Activated CD4-positive, alpha-beta T cell treated with anti-CD3 and anti-CD28 coated beads, Interleukin-2, amount 10 ng/mL, durations not matched to agents 24 days and 14 days (primary cell): ENCODE results near the gene PHKA2. TPM values are rescaled to one million over a fixed set of nuclear protein-coding genes. Genes with fewer than 3 reads are reported as not detected.

Experiments
- DNase-seq: peaks from one replicate; pipeline ENCODE4 v3.0.0; 2022
- H3K27ac Mint-ChIP-seq: one replicate; pipeline ENCODE4 v1.8.0; 2022; ENCODE audit warnings: mild to moderate bottlenecking, mixed read lengths
- H3K27me3 Mint-ChIP-seq: one replicate; pipeline ENCODE4 v1.8.0; 2022; ENCODE audit warnings: mixed read lengths
- H3K36me3 Mint-ChIP-seq: one replicate; pipeline ENCODE4 v1.8.0; 2022; ENCODE audit warnings: low read depth, mild to moderate bottlenecking, mixed read lengths
- H3K4me1 Mint-ChIP-seq: one replicate; pipeline ENCODE4 v1.8.0; 2021; ENCODE audit warnings: mixed read lengths
- H3K4me3 Mint-ChIP-seq: one replicate; pipeline ENCODE4 v1.8.0; 2022; ENCODE audit warnings: mild to moderate bottlenecking, moderate library complexity, mixed read lengths
- H3K9me3 Mint-ChIP-seq: one replicate; pipeline ENCODE4 v1.8.0; 2021; ENCODE audit warnings: mixed read lengths
- intact Hi-C: fragments of 100-400 bp; cut with micrococcal nuclease; formaldehyde crosslinking; loops from one replicate; pipeline ENCODE4 v1.15.1; 2023
- total RNA-seq: library from RNA; stranded (reverse); gene quantifications from 2 replicates; pipeline ENCODE4 v1.2.3, GENCODE V29; 2022

Gene PHKA2
- total RNA-seq, 1 donor from 2014 or later: 23.7 TPM

DNA sequence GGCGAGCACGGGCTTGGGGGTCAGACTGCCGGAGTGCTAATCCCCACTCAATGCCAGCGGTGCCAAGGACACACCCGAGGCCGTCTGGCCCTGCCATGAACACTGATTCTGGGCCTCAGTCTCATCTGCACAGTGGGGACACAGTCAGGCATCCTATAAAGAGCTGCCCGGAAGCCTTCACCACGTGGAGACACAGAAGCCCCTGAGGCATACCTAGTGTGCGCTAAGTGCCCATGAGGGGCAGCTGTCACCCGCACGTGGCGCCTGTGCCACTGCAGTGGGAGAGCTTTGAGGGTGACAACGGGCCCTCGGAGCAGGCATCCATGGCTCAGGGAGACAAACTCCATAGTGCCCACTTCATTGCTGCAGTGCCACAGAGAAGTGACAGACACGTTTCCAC is 86.3 kb downstream of the PHKA2 start:
- Mint-ChIP-seq H3K27ac (no peak overlapping the region), H3K4me1 (no peaks in the 10 kb centered on the region), H3K9me3 (no peaks in the 10 kb centered on the region), H3K27me3 (no peaks in the 10 kb centered on the region), H3K4me3 (no peak overlapping the region), H3K36me3 (peaks cover 3% of the 10 kb centered on the region)
- intact Hi-C loops: loop anchor here (10.0 kb wide), 1 partner anchor 503 kb away; no protein-coding TSS in a partner anchor
- DNase-seq: no peak

DNA sequence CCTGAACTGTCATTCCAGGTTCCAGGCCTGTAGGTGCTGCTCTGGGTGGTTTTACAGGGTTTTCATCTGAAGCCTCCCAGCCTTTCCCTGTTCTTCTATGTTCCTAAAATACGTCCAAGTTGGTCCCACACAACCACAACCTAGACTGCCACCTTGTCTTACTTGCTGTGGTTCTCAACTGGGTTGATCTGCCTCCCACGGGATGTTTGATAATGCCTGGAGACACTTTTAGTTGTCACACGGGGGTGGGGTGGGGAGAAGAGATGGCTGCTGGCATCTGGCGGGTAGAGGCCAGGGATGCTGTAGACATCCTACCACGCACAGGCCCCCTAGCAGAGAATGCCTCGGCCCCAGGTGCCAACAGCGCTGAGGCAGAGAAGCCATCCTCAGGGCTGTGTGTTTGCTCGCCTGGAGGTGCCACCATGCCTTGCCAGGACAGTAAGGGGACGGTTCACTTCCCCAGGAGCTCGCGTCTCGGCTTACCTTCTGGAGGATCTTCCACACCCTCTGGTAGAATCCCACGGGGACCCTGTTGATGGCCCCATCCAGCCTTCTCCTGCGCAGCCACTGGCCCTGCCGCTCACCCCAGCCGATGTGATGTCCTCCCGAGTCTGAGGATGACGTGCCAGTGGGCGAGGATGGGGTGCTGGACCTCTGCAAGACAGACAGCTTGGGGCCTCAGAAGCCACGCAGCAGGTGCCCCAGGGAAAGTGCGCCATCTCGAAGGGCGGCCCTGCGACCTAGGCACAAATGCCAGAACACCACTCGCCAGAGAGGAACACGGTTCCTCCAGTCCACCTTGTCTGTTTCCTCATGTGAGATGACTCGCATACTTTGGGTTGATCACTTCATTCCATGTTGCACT is 87.0 kb downstream of the PHKA2 start:
- Mint-ChIP-seq H3K4me3 (no peak overlapping the region), H3K27ac (no peak overlapping the region), H3K36me3 (peaks cover 3% of the 10 kb centered on the region), H3K4me1 (no peaks in the 10 kb centered on the region), H3K27me3 (no peaks in the 10 kb centered on the region), H3K9me3 (no peaks in the 10 kb centered on the region)
- intact Hi-C loops: loop anchor here (10.0 kb wide), 1 partner anchor 502 kb away; no protein-coding TSS in a partner anchor
- DNase-seq: no peak

DNA sequence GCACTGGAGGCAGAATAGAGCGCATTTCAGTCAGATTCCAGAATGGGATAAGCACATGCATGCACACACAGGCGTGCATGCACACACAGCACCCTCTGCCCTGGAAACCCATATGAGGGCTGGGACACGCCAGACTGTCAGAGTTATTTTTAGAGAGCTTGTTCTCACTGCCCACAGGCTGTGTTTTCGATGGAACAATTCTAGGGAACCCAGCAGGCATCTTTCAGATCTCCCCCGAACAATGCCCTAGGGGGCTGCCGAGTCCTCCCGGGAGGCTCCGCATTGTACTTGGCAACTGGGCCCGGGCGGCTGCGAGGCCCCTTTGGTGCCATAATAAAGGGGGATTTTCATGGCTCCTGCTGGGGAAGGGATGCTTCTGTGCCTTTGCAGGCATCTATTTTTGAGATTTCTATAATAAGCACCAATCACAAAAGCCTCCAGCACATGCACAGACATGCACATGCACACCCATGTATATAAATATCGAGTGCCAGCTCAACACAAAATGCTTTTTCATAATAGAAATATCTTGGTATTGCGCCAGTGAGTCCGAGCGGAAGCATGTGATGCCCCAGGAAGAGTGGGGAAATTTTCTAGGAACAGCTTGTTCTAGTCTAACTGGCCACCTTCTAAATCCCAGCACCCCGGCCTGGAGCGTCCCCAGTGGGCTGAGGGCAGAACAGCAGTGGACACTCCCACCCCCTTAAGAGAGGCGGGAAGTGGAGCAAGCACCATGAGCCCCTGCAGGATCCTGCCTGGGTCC is 88.5 kb downstream of the PHKA2 start:
- H3K4me3 Mint-ChIP-seq: no peak overlapping the region
- no peaks in the 10 kb centered on the region for H3K27me3 Mint-ChIP-seq
- peaks cover 1% of the 10 kb centered on the region for H3K36me3 Mint-ChIP-seq
- intact Hi-C loops: loop anchor here (10.0 kb wide), 1 partner anchor 501 kb away; no protein-coding TSS in a partner anchor
- H3K4me1 Mint-ChIP-seq: no peaks in the 10 kb centered on the region
- H3K27ac Mint-ChIP-seq: no peak overlapping the region
- H3K9me3 Mint-ChIP-seq: no peaks in the 10 kb centered on the region
- DNase-seq: no peak

DNA sequence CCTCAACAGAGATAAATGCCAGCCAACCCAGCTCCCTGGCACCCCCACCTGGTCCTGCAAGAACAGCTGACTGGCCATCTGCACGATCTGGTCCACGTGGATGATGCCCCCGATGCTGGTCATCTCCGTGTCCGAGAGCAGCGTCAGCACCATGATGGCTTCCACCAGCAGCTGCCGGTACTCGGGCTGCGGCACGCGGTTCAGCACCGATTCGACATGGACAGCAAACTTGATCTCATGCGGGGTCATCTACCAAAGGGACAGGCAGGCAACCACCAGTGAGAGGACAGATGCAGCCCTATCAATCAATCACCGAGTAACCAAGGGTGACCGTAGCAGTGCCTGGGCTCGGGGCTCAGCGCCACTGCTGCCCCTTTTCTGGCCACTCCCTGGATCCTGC is 89.8 kb downstream of the PHKA2 start:
- Mint-ChIP-seq H3K4me1 (no peaks in the 10 kb centered on the region), H3K9me3 (no peaks in the 10 kb centered on the region), H3K36me3 (peaks cover 1% of the 10 kb centered on the region)

DNA sequence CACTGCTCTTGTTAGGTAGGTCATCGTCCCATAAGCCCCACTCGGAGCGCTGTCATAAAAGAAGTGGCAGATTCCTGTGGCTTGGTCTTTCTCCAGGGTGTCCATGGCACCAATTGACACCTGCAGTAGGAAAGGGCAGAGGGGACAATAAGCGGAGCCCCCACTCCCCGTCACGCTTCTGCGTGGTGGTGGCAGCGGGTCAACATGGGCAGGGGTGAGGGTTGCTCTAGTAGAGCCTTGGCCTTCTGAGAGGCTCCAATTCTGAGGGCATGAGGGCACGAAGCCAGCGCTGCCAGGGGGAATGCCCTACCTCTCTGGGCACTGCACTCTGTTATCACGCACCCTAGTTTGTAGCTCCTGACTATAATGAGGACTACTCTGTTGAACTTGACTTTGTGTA is 90.4 kb downstream of the PHKA2 start:
- Mint-ChIP-seq H3K9me3 (no peaks in the 10 kb centered on the region), H3K4me3 (no peak overlapping the region), H3K4me1 (no peaks in the 10 kb centered on the region), H3K27me3 (no peaks in the 10 kb centered on the region), H3K36me3 (peaks cover 1% of the 10 kb centered on the region), H3K27ac (no peak overlapping the region)
- intact Hi-C loops: loop anchor here (10.0 kb wide), 1 partner anchor 499 kb away; no protein-coding TSS in a partner anchor
- no peak for DNase-seq

More for the DNA sequence above, 89.8 kb downstream of the PHKA2 start:
- Mint-ChIP-seq H3K4me3 (no peak overlapping the region), H3K27me3 (no peaks in the 10 kb centered on the region), H3K27ac (no peak overlapping the region)
- intact Hi-C loops: loop anchor here (10.0 kb wide), 1 partner anchor 499 kb away; no protein-coding TSS in a partner anchor
- no peak for DNase-seq

DNA sequence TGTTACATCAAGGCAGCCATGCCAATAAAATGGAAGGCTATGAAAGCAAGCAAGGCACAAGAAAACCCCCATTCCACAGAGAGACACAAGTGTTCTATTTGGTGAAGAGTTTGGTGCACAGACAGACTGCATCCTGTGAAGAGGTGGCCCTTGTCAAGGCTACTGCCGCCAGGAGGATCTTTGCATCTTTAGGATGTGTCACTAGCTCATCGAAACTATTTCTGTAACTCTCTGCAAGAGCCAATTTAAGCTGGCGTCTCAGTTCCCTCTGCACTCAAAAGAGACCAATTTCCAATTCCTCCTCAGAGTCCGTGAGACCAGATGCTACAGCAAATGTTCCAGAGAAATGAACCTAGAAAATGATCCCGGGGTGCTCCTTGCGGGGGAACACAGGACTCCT is 91.0 kb downstream of the PHKA2 start:
- Mint-ChIP-seq H3K4me3 (no peak overlapping the region), H3K27ac (no peak overlapping the region), H3K4me1 (no peaks in the 10 kb centered on the region), H3K9me3 (no peaks in the 10 kb centered on the region), H3K36me3 (peaks cover 1% of the 10 kb centered on the region), H3K27me3 (no peaks in the 10 kb centered on the region)
- DNase-seq: no peak
- intact Hi-C loops: loop anchor here (10.0 kb wide), 1 partner anchor 498 kb away; no protein-coding TSS in a partner anchor

DNA sequence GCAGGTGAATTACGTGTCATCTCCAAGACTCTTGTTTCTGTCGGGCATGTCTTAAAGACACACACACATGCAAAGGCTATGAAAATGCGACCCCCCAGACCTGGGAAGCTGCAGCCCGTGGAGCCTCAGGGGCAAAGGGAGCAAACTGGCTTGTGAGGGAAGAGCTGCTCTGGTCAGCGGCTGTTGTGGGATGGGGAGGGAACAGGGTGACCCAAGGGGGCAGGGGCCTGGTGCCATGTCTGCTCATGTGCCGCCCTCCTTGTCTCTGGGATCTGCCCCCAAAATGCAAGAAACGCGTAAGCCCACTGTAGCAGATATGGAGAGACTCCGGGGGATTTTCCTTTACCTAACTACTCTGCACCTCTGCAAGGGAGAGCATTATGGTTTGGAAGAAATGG is 92.4 kb downstream of the PHKA2 start:
- no peaks in the 10 kb centered on the region for H3K36me3 Mint-ChIP-seq
- H3K9me3 Mint-ChIP-seq: no peaks in the 10 kb centered on the region
- no peaks in the 10 kb centered on the region for H3K27me3 Mint-ChIP-seq
- H3K4me1 Mint-ChIP-seq: peaks cover 4% of the 10 kb centered on the region
- no peak overlapping the region for H3K4me3 Mint-ChIP-seq
- no peak overlapping the region for H3K27ac Mint-ChIP-seq
- DNase-seq: no peak
- intact Hi-C loops: loop anchor here (10.0 kb wide), 1 partner anchor 497 kb away; no protein-coding TSS in a partner anchor

DNA sequence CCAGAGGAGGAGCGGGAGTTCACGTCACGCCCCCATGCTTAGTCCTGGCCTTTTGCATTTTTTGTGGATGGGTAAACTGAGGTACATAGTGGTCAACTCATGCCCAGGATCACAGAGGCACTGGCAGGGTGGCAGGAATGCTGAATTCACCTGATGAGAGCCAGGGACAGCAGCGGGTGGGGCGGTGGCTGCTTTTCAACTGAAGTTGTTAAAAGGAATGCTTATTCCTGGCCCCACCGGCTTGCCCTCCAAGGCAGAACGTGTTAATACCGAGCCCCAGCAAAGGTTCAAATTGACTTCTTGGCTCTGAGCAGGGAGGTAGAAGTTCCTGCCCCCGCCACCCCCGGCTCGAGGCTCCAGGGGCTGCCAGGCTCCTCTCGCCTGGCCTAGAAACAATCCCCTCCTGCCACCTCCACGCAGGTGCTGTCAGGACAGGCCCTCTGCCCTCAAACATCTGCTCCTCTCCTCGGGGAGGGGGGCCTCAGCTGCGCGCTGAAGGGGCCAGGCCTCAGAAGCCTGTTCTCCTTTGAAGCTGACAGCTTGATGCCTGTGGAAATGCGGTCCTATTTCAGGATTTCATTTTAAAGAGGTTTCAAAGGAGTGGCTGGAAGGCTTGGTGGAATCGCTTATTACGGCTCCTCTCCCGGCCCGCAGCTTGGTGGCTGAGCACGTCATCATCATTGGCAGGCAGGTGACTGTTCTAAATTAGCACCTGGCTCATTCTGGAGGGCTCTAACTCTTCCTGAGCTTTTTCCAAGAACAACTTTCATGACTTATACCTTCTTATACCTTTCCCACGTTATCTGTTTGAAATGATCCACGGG is 93.0 kb downstream of the PHKA2 start:
- no peak overlapping the region for H3K4me3 Mint-ChIP-seq
- no peak overlapping the region for H3K27ac Mint-ChIP-seq
- no peak for DNase-seq
- H3K36me3 Mint-ChIP-seq: no peaks in the 10 kb centered on the region
- H3K4me1 Mint-ChIP-seq: peaks cover 10% of the 10 kb centered on the region
- intact Hi-C loops: loop anchor here (10.0 kb wide), 1 partner anchor 496 kb away; no protein-coding TSS in a partner anchor
- no peaks in the 10 kb centered on the region for H3K9me3 Mint-ChIP-seq
- no peaks in the 10 kb centered on the region for H3K27me3 Mint-ChIP-seq

DNA sequence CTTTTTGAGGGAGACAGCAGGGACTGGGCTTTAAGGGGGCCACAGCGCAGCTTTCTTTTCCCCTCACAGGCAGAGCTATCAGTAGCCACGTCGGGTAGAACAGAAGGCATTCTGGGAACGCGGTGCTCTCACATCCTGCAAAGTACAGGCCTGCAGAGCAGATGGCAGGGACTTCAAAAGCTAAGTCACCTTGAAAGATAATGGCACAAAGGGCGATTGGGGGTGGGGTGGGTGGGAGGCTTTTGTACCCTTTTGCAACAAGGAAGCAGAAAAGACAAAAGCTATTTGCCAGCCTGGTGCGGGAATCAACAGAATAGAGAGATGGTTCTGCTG is 93.9 kb downstream of the PHKA2 start:
- intact Hi-C loops: loop anchor here (10.0 kb wide), 1 partner anchor 495 kb away; no protein-coding TSS in a partner anchor
- Mint-ChIP-seq H3K4me1 (peaks cover 19% of the 10 kb centered on the region), H3K4me3 (no peak overlapping the region), H3K36me3 (no peaks in the 10 kb centered on the region), H3K27me3 (no peaks in the 10 kb centered on the region), H3K9me3 (no peaks in the 10 kb centered on the region), H3K27ac (no peak overlapping the region)
- no peak for DNase-seq

DNA sequence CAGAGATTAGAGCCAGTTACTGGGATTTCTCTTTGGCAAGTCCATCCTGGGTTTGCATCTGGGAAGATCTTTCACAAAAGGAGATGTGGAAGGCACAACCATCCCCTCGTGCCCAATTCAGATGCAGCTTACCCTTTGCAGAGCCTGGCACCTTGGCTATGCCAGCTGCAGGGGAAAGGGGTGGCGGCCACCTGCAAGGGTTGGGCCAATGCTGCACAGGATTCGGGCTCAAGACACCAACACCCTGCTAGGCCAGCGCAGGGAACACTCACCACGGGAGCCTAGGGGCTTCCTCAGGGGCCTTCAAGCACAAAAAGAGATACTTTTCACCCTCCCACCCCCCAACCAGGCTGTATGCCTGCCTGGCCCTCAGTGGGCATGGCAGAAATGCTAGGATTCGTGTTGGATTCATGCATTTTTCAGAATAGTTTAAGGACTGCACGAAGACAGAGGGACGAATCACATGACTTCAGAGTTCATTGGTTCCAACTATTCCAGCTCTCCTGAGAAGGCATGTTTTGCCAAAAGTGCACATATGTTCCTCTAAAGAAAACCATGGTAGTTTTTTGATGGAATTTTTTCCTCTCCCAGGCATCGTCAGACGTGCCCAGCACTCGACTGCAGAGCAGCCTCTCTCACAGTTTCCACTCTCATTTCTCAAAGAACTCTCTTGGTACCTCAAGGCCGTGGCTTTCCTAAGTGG is 94.4 kb downstream of the PHKA2 start:
- Mint-ChIP-seq H3K4me1 (peaks cover 19% of the 10 kb centered on the region), H3K27ac (no peak overlapping the region), H3K4me3 (no peak overlapping the region), H3K36me3 (no peaks in the 10 kb centered on the region), H3K27me3 (no peaks in the 10 kb centered on the region), H3K9me3 (no peaks in the 10 kb centered on the region)
- intact Hi-C loops: loop anchor here (10.0 kb wide), 1 partner anchor 495 kb away; no protein-coding TSS in a partner anchor
- DNase-seq: no peak

DNA sequence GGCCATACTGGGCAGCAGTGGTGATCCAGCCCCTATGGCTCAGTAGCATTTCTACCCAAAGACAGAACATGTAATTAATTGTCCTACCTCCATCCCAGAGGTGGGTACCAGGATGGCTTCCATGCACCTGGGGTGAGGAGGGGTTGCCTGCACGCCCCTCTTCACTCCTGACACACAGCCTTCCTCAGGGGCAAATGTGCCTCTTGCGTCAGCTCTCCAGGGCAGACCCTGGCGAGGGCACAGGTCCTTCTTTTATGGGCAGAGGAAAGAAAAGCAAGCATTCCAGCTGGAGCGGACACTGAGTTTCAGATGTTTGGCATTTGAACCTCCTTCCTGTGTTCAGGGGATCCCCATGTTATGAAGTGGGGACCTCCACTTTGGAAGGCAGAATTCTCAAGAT is 95.6 kb downstream of the PHKA2 start:
- intact Hi-C loops: no loop called here
- no peaks in the 10 kb centered on the region for H3K9me3 Mint-ChIP-seq
- H3K4me3 Mint-ChIP-seq: no peak overlapping the region

DNA sequence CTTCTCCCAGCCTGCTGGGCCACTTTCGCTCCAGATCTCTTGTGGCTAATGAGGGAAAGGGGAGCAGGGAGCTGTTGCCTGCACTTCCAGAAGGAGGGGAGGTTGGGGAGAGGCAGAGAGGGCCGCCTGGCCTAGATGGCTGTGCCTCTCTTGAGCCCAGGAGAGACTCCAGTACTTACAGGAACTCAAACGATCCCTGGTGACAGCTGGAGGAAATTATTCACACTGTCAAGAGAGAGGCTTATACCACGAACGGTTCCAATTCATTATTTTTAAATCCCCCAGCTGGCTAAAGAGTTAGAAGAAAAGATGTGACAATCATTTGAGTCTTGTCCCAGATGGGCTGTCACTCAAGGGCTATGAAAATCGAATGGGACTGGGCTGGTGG is 96.1 kb downstream of the PHKA2 start:
- H3K9me3 Mint-ChIP-seq: no peaks in the 10 kb centered on the region
- no peak overlapping the region for H3K4me3 Mint-ChIP-seq
- H3K36me3 Mint-ChIP-seq: no peaks in the 10 kb centered on the region
- intact Hi-C loops: no loop called here
- no peaks in the 10 kb centered on the region for H3K27me3 Mint-ChIP-seq
- H3K4me1 Mint-ChIP-seq: peaks cover 19% of the 10 kb centered on the region
- no peak for DNase-seq
- H3K27ac Mint-ChIP-seq: no peak overlapping the region

More for the DNA sequence above, 95.6 kb downstream of the PHKA2 start:
- H3K27me3 Mint-ChIP-seq: no peaks in the 10 kb centered on the region
- no peak overlapping the region for H3K27ac Mint-ChIP-seq
- H3K4me1 Mint-ChIP-seq: peaks cover 19% of the 10 kb centered on the region
- H3K36me3 Mint-ChIP-seq: no peaks in the 10 kb centered on the region
- DNase-seq: no peak
